H9 (cell line): Measurements from ENCODE around the gene FABP7. TPM values are rescaled to one million over a fixed set of nuclear protein-coding genes. Genes with fewer than 3 reads are reported as not detected.
A peak's percentile ranks its signal among the peaks of the same experiment; 100 is the strongest.

ENCODE experiments used
- DNase-seq: peaks from one replicate; pipeline ENCODE4 v3.0.0-alpha.2; 2017
- H2AFZ ChIP-seq: one replicate; pipeline ENCODE4 v1.6.1; 2013; ENCODE audit warnings: mild to moderate bottlenecking, low read length, control low read depth, moderate library complexity
- H2AK5ac ChIP-seq: 2 replicates; pipeline ENCODE4 v1.6.1; 2013; ENCODE audit warnings: low read length, control low read depth, mixed read lengths; ENCODE audit not compliant: insufficient read length
- H2BK120ac ChIP-seq: one replicate; pipeline ENCODE4 v1.6.1; 2013; ENCODE audit warnings: low read depth, mild to moderate bottlenecking, low read length, control low read depth, inconsistent platforms; ENCODE audit not compliant: poor library complexity, severe bottlenecking
- H2BK12ac ChIP-seq: 2 replicates; pipeline ENCODE4 v1.6.1; 2013; ENCODE audit warnings: low read length, control low read depth, mixed read lengths, low read depth; ENCODE audit not compliant: insufficient read length
- H2BK15ac ChIP-seq: 2 replicates; pipeline ENCODE4 v1.6.1; 2013; ENCODE audit warnings: low read depth, low read length, control low read depth
- H2BK20ac ChIP-seq: one replicate; pipeline ENCODE4 v1.6.1; 2013; ENCODE audit warnings: low read depth, mild to moderate bottlenecking, low read length, control low read depth, inconsistent platforms; ENCODE audit not compliant: poor library complexity, severe bottlenecking
- H2BK5ac ChIP-seq: 2 replicates; pipeline ENCODE4 v1.6.1; 2013; ENCODE audit warnings: low read length, control low read depth, mixed read lengths; ENCODE audit not compliant: insufficient read length
- H3K14ac ChIP-seq: 2 replicates; pipeline ENCODE4 v1.6.1; 2013; ENCODE audit warnings: low read length, control low read depth; ENCODE audit not compliant: insufficient read depth
- H3K18ac ChIP-seq: 2 replicates; pipeline ENCODE4 v1.6.1; 2013; ENCODE audit warnings: low read depth, mild to moderate bottlenecking, mixed read lengths, low read length, control low read depth; ENCODE audit not compliant: insufficient read length
- H3K23ac ChIP-seq: 2 replicates; pipeline ENCODE4 v1.6.1; 2013; ENCODE audit warnings: low read length, control low read depth, mixed read lengths, low read depth; ENCODE audit not compliant: insufficient read length
- H3K23me2 ChIP-seq: 2 replicates; pipeline ENCODE4 v1.6.1; 2013; ENCODE audit warnings: low read depth, mild to moderate bottlenecking, mixed read lengths, low read length, control low read depth; ENCODE audit not compliant: insufficient read length, poor library complexity, severe bottlenecking
- H3K27ac ChIP-seq: 2 replicates; pipeline ENCODE4 v1.5.1; 2013; ENCODE audit warnings: low read length, control low read depth, mixed read lengths, low read depth; ENCODE audit not compliant: insufficient read length
- H3K27me3 ChIP-seq: 2 replicates; pipeline ENCODE4 v1.6.1; 2013; ENCODE audit warnings: low read length, control low read depth, inconsistent platforms; ENCODE audit not compliant: insufficient read depth
- H3K4ac ChIP-seq: 2 replicates; pipeline ENCODE4 v1.6.1; 2013; ENCODE audit warnings: low read depth, mild to moderate bottlenecking, control low read depth, inconsistent platforms, low read length, moderate library complexity
- H3K4me1 ChIP-seq: 2 replicates; pipeline ENCODE4 v1.6.1; 2013; ENCODE audit warnings: low read length, control low read depth, inconsistent platforms; ENCODE audit not compliant: insufficient read depth
- H3K4me2 ChIP-seq: 2 replicates; pipeline ENCODE4 v1.6.1; 2013; ENCODE audit warnings: low read length, control low read depth, mixed read lengths; ENCODE audit not compliant: insufficient read length, insufficient read depth
- H3K56ac ChIP-seq: 2 replicates; pipeline ENCODE4 v1.6.1; 2013; ENCODE audit warnings: low read depth, mild to moderate bottlenecking, mixed read lengths, low read length, control low read depth; ENCODE audit not compliant: insufficient read length
- H3K79me1 ChIP-seq: 2 replicates; pipeline ENCODE4 v1.6.1; 2013; ENCODE audit warnings: low read depth, mild to moderate bottlenecking, moderate library complexity, low read length, control low read depth, inconsistent platforms; ENCODE audit not compliant: insufficient read depth, poor library complexity, severe bottlenecking
- H3K79me2 ChIP-seq: 2 replicates; pipeline ENCODE4 v1.6.1; 2013; ENCODE audit warnings: low read length, control low read depth, inconsistent platforms; ENCODE audit not compliant: insufficient read depth
- H3K9ac ChIP-seq: 2 replicates; pipeline ENCODE4 v1.6.1; 2013; ENCODE audit warnings: low read length, control low read depth, mixed read lengths; ENCODE audit not compliant: insufficient read length; ENCODE audit errors: extremely low read depth
- H3K9me3 ChIP-seq: one replicate; pipeline ENCODE4 v1.6.1; 2013; ENCODE audit warnings: low read depth, low read length, inconsistent platforms; ENCODE audit not compliant: control insufficient read depth
- H3T11ph ChIP-seq: one replicate; pipeline ENCODE4 v1.6.1; 2013; ENCODE audit warnings: mild to moderate bottlenecking, low read length, control low read depth, inconsistent platforms
- H4K20me1 ChIP-seq: one replicate; pipeline ENCODE4 v1.6.1; 2013; ENCODE audit not compliant: control insufficient read depth, insufficient read length, insufficient read depth
- H4K5ac ChIP-seq: 2 replicates; pipeline ENCODE4 v1.6.1; 2013; ENCODE audit warnings: low read depth, mild to moderate bottlenecking, mixed read lengths, low read length, control low read depth; ENCODE audit not compliant: insufficient read length
- H4K8ac ChIP-seq: replicated peaks from 2 replicates; pipeline ENCODE4 v1.6.1; 2013; ENCODE audit warnings: low read length, control low read depth, mixed read lengths, low read depth; ENCODE audit not compliant: insufficient read length
- H4K91ac ChIP-seq: 2 replicates; pipeline ENCODE4 v1.6.1; 2013; ENCODE audit warnings: low read depth, mild to moderate bottlenecking, moderate library complexity, mixed read lengths, low read length, control low read depth; ENCODE audit not compliant: insufficient read length
- H3K27ac Mint-ChIP-seq, 3 experiments: 2 replicates in 2 of 3; 3 replicates in 1 of 3; pipeline ENCODE4 v1.8.0; 2020 to 2021; ENCODE audit warnings: mixed read lengths in 3 of 3, mild to moderate bottlenecking in 1 of 3, moderate library complexity in 1 of 3
- H3K27me3 Mint-ChIP-seq: 2 replicates; pipeline ENCODE4 v1.8.0; 2021; ENCODE audit warnings: low read depth, mild to moderate bottlenecking, moderate library complexity, mixed read lengths
- H3K36me3 Mint-ChIP-seq, 3 experiments: 2 replicates in 2 of 3; 3 replicates in 1 of 3; pipeline ENCODE4 v1.8.0; 2020 to 2021; ENCODE audit warnings: low read depth in 3 of 3, mixed read lengths in 3 of 3; ENCODE audit not compliant: insufficient read depth in 1 of 3
- H3K4me1 Mint-ChIP-seq, 2 experiments: 2 replicates each; pipeline ENCODE4 v1.8.0; 2020; ENCODE audit warnings: mixed read lengths in 2 of 2
- H3K4me3 Mint-ChIP-seq, 2 experiments: 2 replicates in 1 of 2; 3 replicates in 1 of 2; pipeline ENCODE4 v1.8.0; 2020 to 2021; ENCODE audit warnings: mild to moderate bottlenecking in 2 of 2, mixed read lengths in 2 of 2, moderate library complexity in 1 of 2
- H3K9me3 Mint-ChIP-seq, 2 experiments: 2 replicates in 1 of 2; 3 replicates in 1 of 2; pipeline ENCODE4 v1.8.0; 2020; ENCODE audit warnings: mild to moderate bottlenecking in 2 of 2, mixed read lengths in 2 of 2, moderate library complexity in 1 of 2
- WGBS: extraction: QIAGEN DNeasy Blood & Tissue Kit; methylation state at CpG from one replicate; pipeline ENCODE4 v1.1.7; 2013; ENCODE audit warnings: missing lambda C conversion rate, low lambda C conversion rate, mixed read lengths; ENCODE audit not compliant: insufficient read length; ENCODE audit errors: extremely low coverage; 5-methylcytosine and 5-hydroxymethylcytosine counted together
- total RNA-seq: library from RNA; stranded (reverse); gene quantifications from 2 replicates; pipeline ENCODE4 v1.2.1, GENCODE V29; 2021
- TF ChIP-seq, protein P1 (sequence below): fragments of 200-600 bp; sonication (generic); conservative IDR thresholded peaks from 3 replicates; pipeline ENCODE4 v1.8.0; 2021; ENCODE audit warnings: antibody characterized with exemption, mild to moderate bottlenecking

FABP7 gene
- total RNA-seq, 1 experiment from 2014 or later = 3.9 TPM

DNA sequence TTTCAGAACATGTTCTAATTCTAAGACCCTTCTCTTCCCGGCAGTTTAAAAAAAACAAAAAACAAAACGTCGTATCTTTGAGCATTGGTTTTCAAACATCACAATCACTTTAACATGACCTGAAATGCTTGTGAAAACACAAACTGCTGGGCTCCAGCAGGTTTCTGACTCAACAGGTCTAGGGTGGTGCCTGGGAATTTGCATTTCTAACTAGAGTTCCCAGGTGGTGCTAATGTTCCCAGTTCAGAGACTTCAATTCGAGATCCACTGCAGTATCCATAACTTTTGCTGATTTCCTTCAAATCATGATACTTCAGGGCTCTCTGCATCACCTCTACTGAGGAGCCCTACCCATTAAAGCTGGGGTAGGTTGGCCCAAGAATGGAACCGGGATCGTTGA is 8.7 kb downstream of the FABP7 start:
- H3K27ac Mint-ChIP-seq = no peak overlapping the region
- Histone ChIP-seq H3K23me2 (peaks cover 11% of the 10 kb centered on the region), H3K9ac (no peak overlapping the region), H3T11ph (no peak overlapping the region), H4K20me1 (no peaks in the 10 kb centered on the region), H3K79me2 (no peaks in the 10 kb centered on the region), H2BK12ac (no peak overlapping the region), H3K4ac (no peak overlapping the region), H3K14ac (no peak overlapping the region), H2AFZ (no peak overlapping the region), H3K79me1 (no peaks in the 10 kb centered on the region), H2BK5ac (no peak overlapping the region), H3K56ac (no peak overlapping the region), H2AK5ac (no peak overlapping the region), H3K23ac (no peak overlapping the region), H3K18ac (no peak overlapping the region), H2BK20ac (no peak overlapping the region), H4K5ac (no peak overlapping the region), H4K91ac (no peak overlapping the region), H2BK120ac (no peak overlapping the region), H3K4me1 (peaks cover 5% of the 10 kb centered on the region; the same call in 1 of the 2 replicates), H2BK15ac (no peak overlapping the region), H3K27me3 (peaks cover 3% of the 10 kb centered on the region; the same call in 1 of the 2 replicates), H3K27ac (no peak overlapping the region), H4K8ac (no peak overlapping the region), H3K9me3 (no peaks in the 10 kb centered on the region), H3K4me2 (peak overlapping the region; percentile 93)
- H3K4me3 Mint-ChIP-seq = peak overlapping the region; percentile 24 to 84; a peak in 4 of 5 replicates
- DNase-seq = no peak
- peaks cover 42 to 45% of the 10 kb centered on the region in 2 experiments for H3K4me1 Mint-ChIP-seq
- no peaks in the 10 kb centered on the region; a peak in 1 of 5 replicates for H3K9me3 Mint-ChIP-seq
- TF ChIP-seq, protein P1, sequence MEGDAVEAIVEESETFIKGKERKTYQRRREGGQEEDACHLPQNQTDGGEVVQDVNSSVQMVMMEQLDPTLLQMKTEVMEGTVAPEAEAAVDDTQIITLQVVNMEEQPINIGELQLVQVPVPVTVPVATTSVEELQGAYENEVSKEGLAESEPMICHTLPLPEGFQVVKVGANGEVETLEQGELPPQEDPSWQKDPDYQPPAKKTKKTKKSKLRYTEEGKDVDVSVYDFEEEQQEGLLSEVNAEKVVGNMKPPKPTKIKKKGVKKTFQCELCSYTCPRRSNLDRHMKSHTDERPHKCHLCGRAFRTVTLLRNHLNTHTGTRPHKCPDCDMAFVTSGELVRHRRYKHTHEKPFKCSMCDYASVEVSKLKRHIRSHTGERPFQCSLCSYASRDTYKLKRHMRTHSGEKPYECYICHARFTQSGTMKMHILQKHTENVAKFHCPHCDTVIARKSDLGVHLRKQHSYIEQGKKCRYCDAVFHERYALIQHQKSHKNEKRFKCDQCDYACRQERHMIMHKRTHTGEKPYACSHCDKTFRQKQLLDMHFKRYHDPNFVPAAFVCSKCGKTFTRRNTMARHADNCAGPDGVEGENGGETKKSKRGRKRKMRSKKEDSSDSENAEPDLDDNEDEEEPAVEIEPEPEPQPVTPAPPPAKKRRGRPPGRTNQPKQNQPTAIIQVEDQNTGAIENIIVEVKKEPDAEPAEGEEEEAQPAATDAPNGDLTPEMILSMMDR = no peak
- WGBS = no CpG with 5 or more reads among the region's 6 CpGs
- H3K27me3 Mint-ChIP-seq = peaks cover 36% of the 10 kb centered on the region
- no peaks in the 10 kb centered on the region for H3K36me3 Mint-ChIP-seq
